Upper lobe of right lung (tissue), 1 donor: ENCODE data around the gene TTC8. TPM values are rescaled to one million over a fixed set of nuclear protein-coding genes. Genes with fewer than 3 reads are reported as not detected.
"Not testable (repeated sequence)": the region's sequence is repeated elsewhere in the genome, so short reads cannot be mapped to it uniquely, and the experiment has no call there.

Experiments used
- ATAC-seq: fragments of 200-7000 bp; cut with Tn5 transposase; one replicate; pipeline ENCODE4 v1.9.1; 2020; ENCODE audit warnings: mild to moderate bottlenecking, moderate library complexity
- DNase-seq: peaks from one replicate; pipeline ENCODE4 v3.0.0-alpha.2; 2020
- H3K27ac ChIP-seq: fragments of 200-600 bp; one replicate; pipeline ENCODE4 v1.8.0; 2022
- H3K27me3 ChIP-seq: fragments of 200-600 bp; one replicate; pipeline ENCODE4 v1.8.0; 2022; ENCODE audit warnings: mild to moderate bottlenecking
- H3K36me3 ChIP-seq: fragments of 200-600 bp; one replicate; pipeline ENCODE4 v1.8.0; 2022
- H3K4me1 ChIP-seq: fragments of 200-600 bp; one replicate; pipeline ENCODE4 v1.8.0; 2022
- H3K4me3 ChIP-seq: fragments of 200-600 bp; one replicate; pipeline ENCODE4 v1.8.0; 2022; ENCODE audit warnings: mild to moderate bottlenecking
- H3K9me3 ChIP-seq: fragments of 200-600 bp; one replicate; pipeline ENCODE4 v1.8.0; 2022
- CTCF ChIP-seq: fragments of 200-600 bp; IDR thresholded peaks from one replicate; pipeline ENCODE4 v1.8.0; 2022; ENCODE audit warnings: antibody characterized with exemption
- intact Hi-C: fragments of 100-400 bp; cut with DNase I; formaldehyde crosslinking; loops from one replicate; pipeline ENCODE4 v1.11.0; 2022
- total RNA-seq: library from RNA; stranded (reverse); fragmentation: NEBNext Ultra II Directional; extraction: Animal tissue kit (Norgen Biotek cat#: 25700); gene quantifications from one replicate; pipeline ENCODE4 v1.2.1, GENCODE V29; 2021
- donor health status: DM: no; HTN: yes; CAD: no; lungs with severe emphysema.

Gene TTC8
- total RNA-seq, 1 donor from 2014 or later: 11.5 TPM

DNA sequence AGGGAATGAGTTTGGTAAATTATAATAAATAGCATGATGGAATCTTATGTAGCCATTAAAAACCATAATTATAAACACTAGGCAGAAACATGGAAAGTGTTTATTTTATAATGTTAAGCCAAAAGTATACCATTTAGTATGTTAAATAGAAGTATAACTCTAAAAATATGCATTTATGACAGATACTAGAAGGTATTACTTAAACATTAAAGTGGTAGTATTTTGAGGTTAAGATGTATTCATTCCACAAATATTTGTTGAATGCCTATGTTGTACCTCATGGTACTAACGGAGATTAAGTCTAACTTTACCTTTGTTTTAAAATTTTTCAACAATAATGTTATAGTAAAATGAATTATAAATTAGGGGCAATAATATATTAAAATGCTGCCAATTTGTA lies 24.1 kb downstream of the TTC8 start:
- no peak for DNase-seq

DNA sequence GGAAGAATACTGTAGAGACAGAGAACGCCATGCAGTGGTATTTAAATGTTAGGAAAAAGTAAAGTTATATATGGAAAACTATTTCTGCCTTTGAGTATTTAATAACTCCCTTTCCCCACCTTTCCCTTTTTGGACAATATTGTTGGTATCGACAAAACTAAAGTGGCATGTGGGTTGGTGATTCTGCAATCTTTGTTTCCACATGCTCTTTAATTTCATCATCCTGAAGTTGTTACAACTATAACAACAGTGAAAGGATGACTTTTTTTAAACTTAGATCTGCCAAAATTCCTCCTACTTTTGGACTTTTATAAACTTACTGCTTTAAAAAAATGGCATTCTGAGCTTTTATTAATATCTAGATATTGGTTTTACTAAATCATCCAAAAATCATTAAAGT lies 25.3 kb downstream of the TTC8 start:
- no peak for DNase-seq
- no peak for TF ChIP-seq CTCF
- ATAC-seq: no peak
- intact Hi-C loops: no loop called here
- Histone ChIP-seq H3K4me3 (no peak overlapping the region), H3K27ac (no peak overlapping the region), H3K9me3 (no peaks in the 10 kb centered on the region), H3K36me3 (peaks cover 17% of the 10 kb centered on the region), H3K4me1 (no peaks in the 10 kb centered on the region), H3K27me3 (no peaks in the 10 kb centered on the region)

More for the DNA sequence above, 24.1 kb downstream of the TTC8 start:
- no peaks in the 10 kb centered on the region for H3K9me3 ChIP-seq
- H3K36me3 ChIP-seq: peaks cover 9% of the 10 kb centered on the region
- no peak for ATAC-seq
- intact Hi-C loops: no loop called here
- H3K4me3 ChIP-seq: no peak overlapping the region
- TF ChIP-seq CTCF: no peak
- no peaks in the 10 kb centered on the region for H3K4me1 ChIP-seq
- no peak overlapping the region for H3K27ac ChIP-seq
- H3K27me3 ChIP-seq: no peaks in the 10 kb centered on the region

DNA sequence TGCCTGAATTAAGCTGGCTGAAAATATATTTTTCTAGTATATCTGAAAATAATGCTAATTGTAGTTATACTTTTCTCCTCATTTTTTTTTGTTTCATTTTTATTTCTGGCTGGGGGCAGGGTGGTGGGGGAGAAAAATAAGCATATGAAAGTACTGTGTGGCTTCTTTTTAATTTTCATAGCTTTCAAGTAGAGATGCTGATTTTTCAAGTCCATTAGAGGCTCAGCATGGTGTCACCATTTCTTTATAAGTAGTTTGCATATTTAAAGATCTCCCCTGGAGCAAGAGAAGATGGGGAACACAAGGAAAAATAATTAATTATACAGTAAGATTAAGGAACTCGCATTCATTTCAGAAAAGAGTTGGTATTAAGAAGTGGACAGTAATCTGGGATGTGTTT lies 27.1 kb downstream of the TTC8 start:
- H3K9me3 ChIP-seq: no peaks in the 10 kb centered on the region
- H3K36me3 ChIP-seq: peaks cover 17% of the 10 kb centered on the region
- intact Hi-C loops: no loop called here
- DNase-seq (no peak), ATAC-seq (no peak)
- H3K27me3 ChIP-seq: no peaks in the 10 kb centered on the region
- H3K4me1 ChIP-seq: no peaks in the 10 kb centered on the region
- no peak for TF ChIP-seq CTCF
- no peak overlapping the region for H3K4me3 ChIP-seq
- no peak overlapping the region for H3K27ac ChIP-seq

DNA sequence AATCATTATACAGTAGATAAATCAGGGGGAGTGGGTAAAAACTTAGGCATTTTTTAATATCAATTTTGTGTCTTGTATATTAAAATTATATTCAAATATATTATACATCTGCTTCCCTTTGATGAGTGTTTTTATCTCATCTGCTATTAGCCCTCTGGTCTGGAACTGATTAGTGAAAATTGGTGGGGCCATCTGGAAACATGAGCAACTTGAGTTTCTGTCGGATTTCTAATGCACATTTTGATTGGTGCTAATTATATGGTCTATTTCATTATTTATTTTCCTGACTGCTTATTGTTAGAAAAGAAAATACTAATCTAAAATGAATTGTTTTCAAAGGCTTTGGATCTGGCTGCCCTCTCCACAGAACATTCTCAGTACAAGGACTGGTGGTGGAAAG lies 28.2 kb downstream of the TTC8 start:
- no peak overlapping the region for H3K27ac ChIP-seq
- intact Hi-C loops: no loop called here
- H3K4me1 ChIP-seq: no peaks in the 10 kb centered on the region
- no peaks in the 10 kb centered on the region for H3K27me3 ChIP-seq
- TF ChIP-seq CTCF: no peak
- peaks cover 17% of the 10 kb centered on the region for H3K36me3 ChIP-seq
- ATAC-seq: no peak
- H3K4me3 ChIP-seq: no peak overlapping the region
- no peaks in the 10 kb centered on the region for H3K9me3 ChIP-seq
- DNase-seq: no peak

DNA sequence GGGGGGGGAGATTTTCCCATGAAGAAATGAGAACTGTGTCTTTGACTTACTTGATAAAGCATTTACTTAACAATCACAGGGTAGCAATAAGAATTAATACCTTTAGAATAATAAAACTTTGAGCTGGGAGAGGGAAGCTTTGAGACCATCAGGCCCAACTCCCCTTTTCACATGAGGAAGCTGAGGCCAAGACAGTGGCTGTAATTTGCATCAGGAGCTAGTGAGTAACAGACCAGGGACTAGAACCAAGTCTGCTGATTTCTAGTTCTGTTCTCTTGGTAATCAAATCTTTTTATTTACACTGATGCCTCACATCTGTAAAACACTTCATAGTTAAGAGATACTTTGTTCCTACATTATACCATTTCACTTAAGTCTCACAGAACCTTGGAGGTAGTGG lies 28.7 kb downstream of the TTC8 start:
- intact Hi-C loops: no loop called here
- H3K36me3 ChIP-seq: peaks cover 17% of the 10 kb centered on the region
- H3K4me1 ChIP-seq: no peaks in the 10 kb centered on the region
- DNase-seq (no peak), ATAC-seq (no peak)
- no peak overlapping the region for H3K4me3 ChIP-seq
- no peaks in the 10 kb centered on the region for H3K9me3 ChIP-seq
- no peaks in the 10 kb centered on the region for H3K27me3 ChIP-seq
- no peak for TF ChIP-seq CTCF
- H3K27ac ChIP-seq: no peak overlapping the region

DNA sequence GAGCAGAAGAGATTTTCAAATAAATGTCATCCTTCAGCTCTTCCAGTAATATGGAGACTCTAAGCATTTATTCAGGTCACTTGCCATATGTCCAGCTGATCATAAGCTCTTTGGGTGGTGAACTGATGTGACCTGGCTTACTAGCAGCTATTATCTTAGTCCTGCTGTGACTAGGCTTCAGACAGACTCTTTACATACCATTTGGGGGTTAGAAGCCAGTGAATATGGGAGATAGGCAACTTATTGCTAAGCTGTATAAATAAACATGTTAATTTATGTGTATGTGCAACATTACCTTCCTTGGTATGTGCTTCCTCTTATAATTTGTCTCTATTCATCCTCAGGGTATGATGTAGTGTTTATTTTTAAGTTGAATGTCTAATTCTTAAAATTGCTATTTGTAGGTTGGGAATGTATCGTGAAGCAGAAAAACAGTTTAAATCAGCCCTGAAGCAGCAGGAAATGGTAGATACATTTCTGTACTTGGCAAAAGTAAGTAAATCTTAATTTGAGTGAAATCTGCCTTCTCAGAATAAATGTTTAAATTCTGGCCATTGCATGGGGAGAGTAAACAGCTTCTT lies 32.4 kb downstream of the TTC8 start:
- no peak overlapping the region for H3K27ac ChIP-seq
- ATAC-seq (no peak), DNase-seq (no peak)
- no peaks in the 10 kb centered on the region for H3K4me1 ChIP-seq
- TF ChIP-seq CTCF: no peak
- H3K27me3 ChIP-seq: no peaks in the 10 kb centered on the region
- no peaks in the 10 kb centered on the region for H3K9me3 ChIP-seq
- H3K36me3 ChIP-seq: peaks cover 23% of the 10 kb centered on the region
- H3K4me3 ChIP-seq: no peak overlapping the region
- intact Hi-C loops: no loop called here

GRCh38 chr14:88857861-88858260 lies 33.4 kb downstream of the TTC8 start:
- intact Hi-C loops, ATAC-seq, H3K27me3 ChIP-seq, H3K4me1 ChIP-seq, H3K9me3 ChIP-seq, DNase-seq, H3K4me3 ChIP-seq, H3K27ac ChIP-seq: not testable (repeated sequence)
- H3K36me3 ChIP-seq: peaks cover 24% of the 10 kb centered on the region

GRCh38 chr14:88859118-88859517 lies 34.7 kb downstream of the TTC8 start:
- ATAC-seq: not testable (repeated sequence)

More at GRCh38 chr14:88859118-88859517, 34.7 kb downstream of the TTC8 start:
- DNase-seq, H3K9me3 ChIP-seq, intact Hi-C loops, H3K27ac ChIP-seq, H3K27me3 ChIP-seq, H3K4me3 ChIP-seq, H3K4me1 ChIP-seq: not testable (repeated sequence)
- peaks cover 18% of the 10 kb centered on the region for H3K36me3 ChIP-seq
